ENCODE data around the gene ZXDC. TPM values are rescaled to one million over a fixed set of nuclear protein-coding genes. Genes with fewer than 3 reads are reported as not detected.

ZXDC gene
- total RNA-seq, 1 donor from 2014 or later, result 45.4 TPM

DNA sequence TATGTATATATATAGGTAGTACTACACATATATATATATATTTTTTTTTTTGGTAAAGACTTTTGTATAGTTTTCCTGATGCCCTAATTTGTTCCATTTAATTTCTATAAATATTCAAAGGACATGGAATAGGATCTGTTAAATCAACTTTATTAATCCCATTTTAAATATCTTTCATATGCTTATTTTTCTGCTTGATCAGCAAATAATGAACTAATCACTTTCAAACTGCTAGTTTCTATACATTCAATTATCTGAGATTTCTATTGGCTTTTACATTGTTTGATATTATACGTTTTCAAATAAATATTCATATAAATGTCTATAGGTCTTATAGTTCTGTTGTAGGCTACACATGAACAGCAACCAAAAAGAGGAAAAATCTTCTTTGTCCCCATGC is 21.7 kb downstream of the ZXDC start:
- ATAC-seq (ENCODE audit: low read depth), result no peak
- TF ChIP-seq, protein P1, sequence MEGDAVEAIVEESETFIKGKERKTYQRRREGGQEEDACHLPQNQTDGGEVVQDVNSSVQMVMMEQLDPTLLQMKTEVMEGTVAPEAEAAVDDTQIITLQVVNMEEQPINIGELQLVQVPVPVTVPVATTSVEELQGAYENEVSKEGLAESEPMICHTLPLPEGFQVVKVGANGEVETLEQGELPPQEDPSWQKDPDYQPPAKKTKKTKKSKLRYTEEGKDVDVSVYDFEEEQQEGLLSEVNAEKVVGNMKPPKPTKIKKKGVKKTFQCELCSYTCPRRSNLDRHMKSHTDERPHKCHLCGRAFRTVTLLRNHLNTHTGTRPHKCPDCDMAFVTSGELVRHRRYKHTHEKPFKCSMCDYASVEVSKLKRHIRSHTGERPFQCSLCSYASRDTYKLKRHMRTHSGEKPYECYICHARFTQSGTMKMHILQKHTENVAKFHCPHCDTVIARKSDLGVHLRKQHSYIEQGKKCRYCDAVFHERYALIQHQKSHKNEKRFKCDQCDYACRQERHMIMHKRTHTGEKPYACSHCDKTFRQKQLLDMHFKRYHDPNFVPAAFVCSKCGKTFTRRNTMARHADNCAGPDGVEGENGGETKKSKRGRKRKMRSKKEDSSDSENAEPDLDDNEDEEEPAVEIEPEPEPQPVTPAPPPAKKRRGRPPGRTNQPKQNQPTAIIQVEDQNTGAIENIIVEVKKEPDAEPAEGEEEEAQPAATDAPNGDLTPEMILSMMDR (IDR thresholded peaks at IDR 0.05), result no peak
- H3K9me3 Mint-ChIP-seq, result no peaks in the 10 kb centered on the region
- H3K27ac Mint-ChIP-seq, result no peak overlapping the region
- peaks cover 74% of the 10 kb centered on the region for H3K36me3 Mint-ChIP-seq (ENCODE audit: low read depth)
- no peaks in the 10 kb centered on the region for H3K27me3 Mint-ChIP-seq
- intact Hi-C loops (cut with micrococcal nuclease), result no loop called here
- DNase-seq, result no peak
- no peaks in the 10 kb centered on the region for H3K4me1 Mint-ChIP-seq
- ChIA-PET CTCF (no interaction called here), POLR2A (no interaction called here)
- no peak overlapping the region for H3K4me3 Mint-ChIP-seq

DNA sequence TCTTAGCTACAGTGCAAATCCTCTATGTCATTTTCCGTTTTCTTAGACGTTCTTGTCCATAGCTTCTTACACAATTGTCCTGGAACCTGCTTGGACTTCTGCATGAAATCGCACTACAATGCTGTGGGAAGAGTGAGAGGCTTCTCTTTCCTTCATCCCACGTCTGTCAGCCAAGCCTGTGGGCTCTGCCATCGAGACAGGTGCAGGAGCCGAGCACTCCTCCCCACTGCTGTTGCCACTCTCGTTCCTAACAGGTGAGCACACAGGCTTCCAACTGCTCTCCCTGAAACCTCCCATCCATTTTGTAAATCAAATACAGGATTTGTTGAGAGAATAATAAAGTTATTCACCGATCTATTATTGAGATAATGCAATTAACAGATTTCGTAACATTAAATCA is 23.5 kb downstream of the ZXDC start:
- ATAC-seq (ENCODE audit: low read depth) (no peak), DNase-seq (no peak)
- Mint-ChIP-seq H3K4me3 (no peak overlapping the region), H3K27ac (no peak overlapping the region), H3K36me3 (ENCODE audit: low read depth) (peaks cover 75% of the 10 kb centered on the region), H3K27me3 (no peaks in the 10 kb centered on the region), H3K9me3 (no peaks in the 10 kb centered on the region), H3K4me1 (no peaks in the 10 kb centered on the region)
- POLR2A ChIA-PET, result no interaction called here
- CTCF ChIA-PET, result no interaction called here
- TF ChIP-seq, protein P1 (IDR thresholded peaks at IDR 0.05), result no peak
- intact Hi-C loops (cut with micrococcal nuclease), result no loop called here

DNA sequence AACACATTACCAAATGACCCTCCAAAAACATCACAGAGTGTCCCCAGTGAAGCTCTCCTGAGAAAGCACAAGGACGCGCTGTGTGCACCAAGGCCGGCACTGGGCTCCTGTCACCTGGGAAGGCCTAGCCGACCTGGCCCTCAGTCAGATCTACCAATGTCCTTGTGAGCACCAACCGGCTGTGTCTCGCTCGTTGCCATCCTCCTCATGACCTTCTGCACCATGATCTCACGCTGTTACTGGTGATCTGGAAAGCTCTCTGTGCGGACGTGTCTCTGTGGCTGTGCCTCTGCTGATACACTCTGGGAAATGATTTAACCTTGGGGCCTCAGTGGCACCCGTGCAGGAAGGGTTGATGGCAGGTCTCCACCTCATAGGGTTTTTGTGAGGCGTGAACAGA is 24.2 kb downstream of the ZXDC start:
- H3K27me3 Mint-ChIP-seq, result no peaks in the 10 kb centered on the region
- ChIA-PET POLR2A (no interaction called here), CTCF (no interaction called here)
- H3K4me1 Mint-ChIP-seq, result no peaks in the 10 kb centered on the region
- H3K4me3 Mint-ChIP-seq, result no peak overlapping the region
- no peak for DNase-seq
- H3K36me3 Mint-ChIP-seq (ENCODE audit: low read depth), result peaks cover 72% of the 10 kb centered on the region
- no peak overlapping the region for H3K27ac Mint-ChIP-seq
- no peak for ATAC-seq (ENCODE audit: low read depth)
- TF ChIP-seq, protein P1 (IDR thresholded peaks at IDR 0.05), result no peak
- intact Hi-C loops (cut with micrococcal nuclease), result no loop called here
- no peaks in the 10 kb centered on the region for H3K9me3 Mint-ChIP-seq

DNA sequence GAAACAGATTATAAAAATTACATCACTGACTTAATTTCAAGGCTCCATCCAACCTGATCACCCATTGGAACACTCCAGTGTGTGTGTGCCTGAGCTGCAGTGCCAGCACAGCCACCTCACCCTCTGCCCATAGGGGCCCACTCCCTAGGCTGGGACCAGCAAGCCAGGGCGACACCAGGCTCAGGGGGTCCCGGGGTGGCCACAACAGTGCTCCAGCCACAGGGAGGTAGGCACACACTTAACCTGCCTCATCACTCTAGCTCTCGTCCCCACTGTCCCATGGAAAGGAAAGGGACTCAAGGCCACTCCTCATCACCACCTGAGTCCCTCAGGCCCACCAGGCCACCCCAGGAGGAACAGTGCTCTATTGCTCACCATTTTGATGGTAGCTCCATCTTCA is 24.9 kb downstream of the ZXDC start:
- Mint-ChIP-seq H3K4me3 (no peak overlapping the region), H3K27me3 (no peaks in the 10 kb centered on the region), H3K4me1 (no peaks in the 10 kb centered on the region), H3K9me3 (no peaks in the 10 kb centered on the region), H3K27ac (no peak overlapping the region), H3K36me3 (ENCODE audit: low read depth) (peaks cover 73% of the 10 kb centered on the region)
- ATAC-seq (ENCODE audit: low read depth) (no peak), DNase-seq (no peak)
- POLR2A ChIA-PET, result interaction anchor here (0.6 kb wide), 1 partner anchor 622 kb away, joined by 4 read pairs; no protein-coding TSS in a partner anchor
- TF ChIP-seq, protein P1 (IDR thresholded peaks at IDR 0.05), result no peak
- CTCF ChIA-PET, result no interaction called here
- intact Hi-C loops (cut with micrococcal nuclease), result no loop called here

DNA sequence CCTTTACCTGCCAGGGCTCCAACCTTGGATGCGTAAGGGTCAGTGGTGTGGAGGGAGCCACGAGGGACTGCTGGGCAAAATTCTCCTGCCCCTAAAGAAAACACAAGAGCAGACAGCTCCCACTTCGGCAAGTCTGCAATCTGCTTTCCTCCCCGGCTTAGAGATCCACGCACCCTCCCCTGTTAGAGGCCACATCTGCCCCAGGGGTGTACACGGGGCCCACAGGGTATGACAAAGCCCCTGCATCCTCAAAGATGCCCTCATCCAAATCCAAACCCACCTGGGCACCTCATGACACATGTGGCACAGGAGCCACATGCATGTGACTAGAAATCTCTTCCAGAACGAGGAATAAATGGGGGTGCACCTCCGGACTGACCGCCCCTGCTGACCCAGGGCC is 25.5 kb downstream of the ZXDC start:
- POLR2A ChIA-PET, result no interaction called here
- peaks cover 74% of the 10 kb centered on the region for H3K36me3 Mint-ChIP-seq (ENCODE audit: low read depth)
- intact Hi-C loops (cut with micrococcal nuclease), result no loop called here
- TF ChIP-seq, protein P1 (IDR thresholded peaks at IDR 0.05), result no peak
- no peaks in the 10 kb centered on the region for H3K27me3 Mint-ChIP-seq
- CTCF ChIA-PET, result no interaction called here
- no peaks in the 10 kb centered on the region for H3K4me1 Mint-ChIP-seq
- ATAC-seq (ENCODE audit: low read depth) (no peak), DNase-seq (no peak)
- H3K4me3 Mint-ChIP-seq, result no peak overlapping the region
- H3K27ac Mint-ChIP-seq, result no peak overlapping the region
- no peaks in the 10 kb centered on the region for H3K9me3 Mint-ChIP-seq

Data from activated B cell treated with CpG ODN at 0.5 μM for 24 hours (primary cell).